Measurements from ENCODE around the gene UGT1A6. TPM values are rescaled to one million over a fixed set of nuclear protein-coding genes. Genes with fewer than 3 reads are reported as not detected.

UGT1A6 gene
- total RNA-seq: not detected in 2 replicates

DNA sequence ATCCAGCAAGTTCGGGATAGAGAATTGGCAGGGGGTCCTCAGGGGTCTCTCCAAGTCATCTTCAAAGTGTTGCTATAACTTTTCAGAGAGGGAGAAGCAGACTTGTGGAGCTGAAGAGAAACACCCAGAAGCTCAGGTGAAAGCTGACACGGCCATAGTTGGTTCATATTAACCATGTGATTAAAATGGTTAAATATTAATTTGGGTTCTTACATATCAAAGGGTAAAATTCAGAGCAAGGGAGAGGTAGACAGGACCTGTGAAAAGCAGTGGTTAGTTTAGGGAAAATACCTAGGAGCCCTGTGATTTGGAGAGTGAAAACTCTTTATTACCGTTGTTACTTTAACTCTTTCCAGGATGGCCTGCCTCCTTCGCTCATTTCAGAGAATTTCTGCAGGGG lies at the start of gene UGT1A6:
UGT1A6 (plus strand) TSS at position 243 of the 400 bp plus-strand sequence; CDS start at position 358, 115 bp downstream.

DNA sequence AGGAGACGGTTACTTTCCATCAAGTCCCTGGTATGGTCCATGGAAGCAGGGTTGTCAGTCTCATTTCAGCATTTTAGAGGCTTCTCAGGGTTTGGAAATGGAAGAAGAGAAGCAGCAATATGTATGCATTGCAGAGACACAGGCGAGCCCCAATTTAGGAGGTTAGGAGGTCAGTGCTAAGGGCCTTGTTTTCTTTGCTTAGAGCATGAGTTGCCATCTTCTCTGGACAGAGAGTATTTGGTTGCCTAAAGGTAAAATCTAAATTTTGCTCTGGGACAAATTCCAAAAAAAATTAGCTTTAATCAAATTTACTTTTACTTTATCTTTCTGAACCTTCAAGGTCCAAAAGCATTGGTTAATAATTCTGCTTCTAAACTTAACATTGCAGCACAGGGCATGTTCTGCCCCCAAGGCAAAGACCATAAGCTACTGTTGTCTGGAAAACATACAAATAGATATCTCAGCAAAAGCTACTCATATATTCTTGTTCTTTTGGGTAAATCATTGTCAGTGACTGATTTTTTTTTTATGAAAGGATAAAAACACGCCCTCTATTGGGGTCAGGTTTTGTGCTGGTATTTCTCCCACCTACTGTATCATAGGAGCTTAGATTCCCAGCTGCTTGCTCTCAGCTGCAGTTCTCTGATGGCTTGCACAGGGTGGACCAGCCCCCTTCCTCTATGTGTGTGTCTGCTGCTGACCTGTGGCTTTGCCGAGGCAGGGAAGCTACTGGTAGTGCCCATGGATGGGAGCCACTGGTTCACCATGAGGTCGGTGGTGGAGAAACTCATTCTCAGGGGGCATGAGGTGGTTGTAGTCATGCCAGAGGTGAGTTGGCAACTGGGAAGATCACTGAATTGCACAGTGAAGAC lies 21.2 kb upstream of the UGT1A6 start, which contains the start of gene UGT1A9:
UGT1A9 (plus strand) TSS at position 609 of the 872 bp plus-strand sequence; CDS start at position 646, 37 bp downstream.

DNA sequence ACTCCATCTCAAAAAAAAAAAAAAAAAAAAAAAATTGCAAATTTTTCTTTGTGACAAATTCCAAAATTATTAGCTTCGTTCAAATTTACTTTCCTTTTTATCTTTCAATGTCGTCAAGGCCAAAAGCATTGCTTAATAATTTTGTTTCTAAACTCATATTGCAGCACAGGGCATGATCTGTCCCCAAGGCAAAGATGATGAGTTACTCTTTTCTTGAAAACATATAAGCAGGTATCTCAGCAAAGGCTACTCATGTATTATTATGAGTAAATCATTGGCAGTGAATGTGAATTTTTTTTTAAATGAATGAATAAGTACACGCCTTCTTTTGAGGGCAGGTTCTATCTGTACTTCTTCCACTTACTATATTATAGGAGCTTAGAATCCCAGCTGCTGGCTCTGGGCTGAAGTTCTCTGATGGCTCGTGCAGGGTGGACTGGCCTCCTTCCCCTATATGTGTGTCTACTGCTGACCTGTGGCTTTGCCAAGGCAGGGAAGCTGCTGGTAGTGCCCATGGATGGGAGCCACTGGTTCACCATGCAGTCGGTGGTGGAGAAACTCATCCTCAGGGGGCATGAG lies 11.1 kb upstream of the UGT1A6 start, which contains the start of gene UGT1A7:
UGT1A7 (plus strand) TSS at position 381 of the 579 bp plus-strand sequence; CDS start at position 418, 37 bp downstream.

DNA sequence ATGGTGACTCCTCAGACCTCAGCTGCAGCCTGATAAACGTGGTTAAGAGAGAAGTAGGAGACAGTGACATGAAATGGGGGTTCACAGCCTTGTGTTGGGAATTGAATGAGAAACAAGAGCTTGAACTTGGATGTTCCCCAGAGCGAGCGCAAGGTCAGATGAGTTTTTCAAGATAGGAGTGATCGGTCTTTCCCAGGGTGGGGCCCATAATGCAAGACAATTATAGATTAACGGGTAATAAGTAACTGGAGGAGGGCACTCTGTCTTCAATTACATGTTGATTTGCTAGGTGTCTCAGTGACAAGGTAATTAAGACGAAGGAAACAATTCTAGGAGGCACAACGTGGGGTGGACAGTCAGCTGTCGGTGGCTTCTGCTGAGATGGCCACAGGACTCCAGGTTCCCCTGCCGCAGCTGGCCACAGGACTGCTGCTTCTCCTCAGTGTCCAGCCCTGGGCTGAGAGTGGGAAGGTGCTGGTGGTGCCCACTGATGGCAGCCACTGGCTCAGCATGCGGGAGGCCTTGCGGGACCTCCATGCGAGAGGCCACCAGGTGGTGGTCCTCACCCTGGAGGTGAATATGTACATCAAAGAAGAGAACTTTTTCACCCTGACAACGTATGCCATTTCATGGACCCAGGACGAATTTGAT lies 20.0 kb downstream of the UGT1A6 start, which contains the start of gene UGT1A5:
UGT1A5 (plus strand) TSS at position 297 of the 651 bp plus-strand sequence; CDS start at position 382, 85 bp downstream.

DNA sequence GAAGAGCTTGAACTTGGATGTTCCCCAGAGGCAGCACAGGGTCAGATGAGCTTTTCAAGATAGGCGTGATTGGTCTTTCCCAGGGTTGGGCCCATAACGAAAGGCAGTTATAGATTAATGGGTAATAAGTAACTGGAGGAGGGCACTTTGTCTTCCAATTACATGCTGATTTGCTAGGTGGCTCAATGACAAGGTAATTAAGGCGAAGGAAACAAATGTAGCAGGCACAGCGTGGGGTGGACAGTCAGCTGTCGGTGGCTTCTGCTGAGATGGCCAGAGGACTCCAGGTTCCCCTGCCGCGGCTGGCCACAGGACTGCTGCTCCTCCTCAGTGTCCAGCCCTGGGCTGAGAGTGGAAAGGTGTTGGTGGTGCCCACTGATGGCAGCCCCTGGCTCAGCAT lies 25.9 kb downstream of the UGT1A6 start, which contains the start of gene UGT1A4:
UGT1A4 (plus strand) TSS at position 185 of the 400 bp plus-strand sequence; CDS start at position 270, 85 bp downstream.

DNA sequence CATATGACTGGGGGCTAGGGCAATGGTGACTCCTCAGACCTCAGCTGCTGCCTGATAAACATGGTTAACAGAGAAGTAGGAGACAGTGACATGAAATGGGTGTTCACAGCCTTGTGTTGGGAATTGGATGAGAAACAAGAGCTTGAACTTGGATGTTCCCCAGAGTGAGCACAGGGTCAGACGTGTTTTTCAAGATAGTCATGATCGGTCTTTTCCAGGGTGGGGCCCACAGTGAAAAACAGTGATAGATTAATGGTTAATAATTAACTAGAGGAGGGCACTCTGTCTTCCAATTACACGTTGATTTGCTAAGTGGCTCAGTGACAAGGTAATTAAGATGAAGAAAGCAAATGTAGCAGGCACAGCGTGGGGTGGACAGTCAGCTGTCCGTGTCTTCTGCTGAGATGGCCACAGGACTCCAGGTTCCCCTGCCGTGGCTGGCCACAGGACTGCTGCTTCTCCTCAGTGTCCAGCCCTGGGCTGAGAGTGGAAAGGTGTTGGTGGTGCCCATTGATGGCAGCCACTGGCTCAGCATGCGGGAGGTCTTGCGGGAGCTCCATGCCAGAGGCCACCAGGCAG lies 36.1 kb downstream of the UGT1A6 start, which contains the start of gene UGT1A3:
UGT1A3 (plus strand) TSS at position 320 of the 579 bp plus-strand sequence; CDS start at position 405, 85 bp downstream.

DNA sequence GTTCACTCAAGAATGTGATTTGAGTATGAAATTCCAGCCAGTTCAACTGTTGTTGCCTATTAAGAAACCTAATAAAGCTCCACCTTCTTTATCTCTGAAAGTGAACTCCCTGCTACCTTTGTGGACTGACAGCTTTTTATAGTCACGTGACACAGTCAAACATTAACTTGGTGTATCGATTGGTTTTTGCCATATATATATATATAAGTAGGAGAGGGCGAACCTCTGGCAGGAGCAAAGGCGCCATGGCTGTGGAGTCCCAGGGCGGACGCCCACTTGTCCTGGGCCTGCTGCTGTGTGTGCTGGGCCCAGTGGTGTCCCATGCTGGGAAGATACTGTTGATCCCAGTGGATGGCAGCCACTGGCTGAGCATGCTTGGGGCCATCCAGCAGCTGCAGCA lies 67.4 kb downstream of the UGT1A6 start, which contains the start of gene UGT1A1:
UGT1A1 (plus strand) TSS at position 228 of the 400 bp plus-strand sequence; CDS start at position 246, 18 bp downstream.

DNA sequence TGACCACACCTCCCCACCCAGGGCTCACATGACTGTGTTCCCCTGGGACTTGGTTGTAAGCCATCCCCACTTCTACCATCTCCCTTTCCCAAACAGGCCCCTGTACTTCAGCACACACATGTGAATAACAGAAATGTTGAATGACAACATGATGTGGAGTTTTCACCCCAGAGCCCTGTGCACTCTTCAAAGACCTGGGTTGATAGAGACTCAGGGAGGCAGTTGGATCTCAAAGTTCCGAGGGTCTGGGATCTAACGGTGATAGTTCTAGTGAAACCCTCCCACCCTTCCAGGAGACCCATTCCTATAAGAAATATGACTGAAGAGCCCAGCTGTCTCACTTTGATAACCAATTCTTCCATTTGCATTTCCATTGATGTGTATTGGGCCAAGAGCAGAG lies 85.3 kb downstream of the UGT1A6 start, which contains the start of gene MROH2A:
MROH2A (plus strand) TSS at position 301 of the 400 bp plus-strand sequence. CDS start 1,029 bp downstream, outside the sequence.

Other genes with a start within 250 kb of the UGT1A6 start
- 22.4 and 24.6 TPM in 2 replicates for gene USP40, start 126.1 kb upstream of the UGT1A6 start, total RNA-seq
- gene UGT1A8, start 75.3 kb upstream of the UGT1A6 start, total RNA-seq: not detected in 2 replicates
- gene UGT1A10, start 56.4 kb upstream of the UGT1A6 start, total RNA-seq: not detected in 2 replicates
- not detected in 2 replicates for gene UGT1A9, start 21.0 kb upstream of the UGT1A6 start, total RNA-seq
- gene UGT1A7, start 11.0 kb upstream of the UGT1A6 start, total RNA-seq: 0.13 TPM in 1 of 2 replicates, not detected in the other
- gene UGT1A5, start 20.0 kb downstream of the UGT1A6 start, total RNA-seq: not detected in 2 replicates
- gene UGT1A4, start 25.8 kb downstream of the UGT1A6 start, total RNA-seq: not detected in 2 replicates
- not detected in 2 replicates for gene UGT1A3, start 36.2 kb downstream of the UGT1A6 start, total RNA-seq
- not detected in 2 replicates for gene UGT1A1, start 67.4 kb downstream of the UGT1A6 start, total RNA-seq
- gene MROH2A, start 85.4 kb downstream of the UGT1A6 start, total RNA-seq: not detected in 2 replicates
- gene HJURP, start 161.6 kb downstream of the UGT1A6 start, total RNA-seq: 8.4 and 22.4 TPM in 2 replicates
- not detected in 2 replicates for gene TRPM8, start 224.5 kb downstream of the UGT1A6 start, total RNA-seq

Measured in epithelial cell of alveolus of lung (primary cell).